ENCODE results near the gene TMA7B.

DNA sequence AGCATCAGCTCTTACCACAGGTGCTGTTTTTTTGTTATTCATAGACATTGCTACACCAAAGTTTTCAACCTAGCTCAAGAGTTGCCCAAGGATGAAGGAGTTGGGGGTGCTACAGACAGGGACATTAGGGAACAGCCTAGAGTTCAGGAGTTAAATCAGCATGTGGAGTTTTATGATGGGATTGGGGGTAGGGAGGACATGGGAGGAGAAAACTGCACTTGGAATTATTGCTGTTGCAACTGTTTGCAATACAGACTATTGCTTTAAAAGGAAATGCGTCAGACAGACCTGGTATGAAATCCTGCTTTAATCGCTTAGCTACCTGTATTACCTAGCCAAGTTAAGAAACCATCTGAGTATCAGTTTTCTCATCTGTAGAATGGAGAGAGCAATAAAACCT is 6.3 kb downstream of the TMA7B start:
- TF ChIP-seq CTCF (conservative IDR thresholded peaks at IDR 0.05; ENCODE audit: low read depth, low read length) (no peak), EZH2 (IDR thresholded peaks at IDR 0.05; ENCODE audit: low read length, unreplicated experiment) (no peak), EZH2phosphoT487 (IDR thresholded peaks at IDR 0.05; ENCODE audit: borderline replicate concordance, low read length) (no peak)
